Heart left ventricle (tissue), 16 donors: ENCODE results near the gene ADAMTS12. TPM values are rescaled to one million over a fixed set of nuclear protein-coding genes. Genes with fewer than 3 reads are reported as not detected.
A peak's percentile ranks its signal among the peaks of the same experiment; 100 is the strongest.

Source experiments
- ATAC-seq, 4 donors: fragments of 200-7000 bp; cut with Tn5 transposase; one replicate each; pipeline ENCODE4 v1.9.1; 2020 to 2022; ENCODE audit warnings: moderate library complexity in 4 of 4, mild to moderate bottlenecking in 3 of 4, moderate number of reproducible peaks in 1 of 4
- DNase-seq, 5 donors: peaks; one replicate each; pipeline ENCODE4 v3.0.0-alpha.2; 2020
- H3K27ac ChIP-seq, 12 donors: fragments of 200-600 bp; sonication (generic) in 4 of 12; one replicate each; pipeline versions ENCODE4 v1.5.0 to v1.8.0; 2016 to 2022; ENCODE audit warnings: mild to moderate bottlenecking in 2 of 12
- H3K27me3 ChIP-seq, 9 donors: fragments of 200-600 bp; sonication (generic) in 2 of 9; one replicate each; pipeline versions ENCODE4 v1.5.1 to v1.8.0; 2016 to 2022; ENCODE audit warnings: mild to moderate bottlenecking in 3 of 9
- H3K36me3 ChIP-seq, 9 donors: fragments of 200-600 bp; sonication (generic) in 2 of 9; one replicate each; pipeline versions ENCODE4 v1.5.0 to v1.8.0; 2018 to 2022; ENCODE audit warnings: mild to moderate bottlenecking in 2 of 9
- H3K4me1 ChIP-seq, 12 donors: fragments of 200-600 bp; sonication (generic) in 4 of 12; one replicate each; pipeline versions ENCODE4 v1.5.0 to v1.8.0; 2016 to 2022; ENCODE audit warnings: mild to moderate bottlenecking in 3 of 12
- H3K4me3 ChIP-seq, 12 donors: fragments of 200-600 bp; sonication (generic) in 4 of 12; one replicate each; pipeline versions ENCODE4 v1.5.0 to v1.8.0; 2017 to 2022; ENCODE audit warnings: mild to moderate bottlenecking in 9 of 12, moderate library complexity in 4 of 12
- H3K9me3 ChIP-seq, 12 donors: fragments of 200-600 bp; sonication (generic) in 4 of 12; one replicate each; pipeline versions ENCODE4 v1.5.0 to v1.8.0; 2016 to 2022; ENCODE audit warnings: mild to moderate bottlenecking in 1 of 12
- POLR2A ChIP-seq, 2 donors: fragments of 450-650 bp; IDR thresholded peaks; one replicate each; pipeline ENCODE4 v1.6.1; 2017; ENCODE audit warnings: antibody characterized with exemption in 2 of 2, mild to moderate bottlenecking in 2 of 2, moderate library complexity in 2 of 2
- WGBS, 4 donors: extraction: QIAGEN DNeasy Blood & Tissue Kit in 2 of 4; methylation state at CpG; one replicate each; pipeline versions ENCODE4 v1.1.5 to v1.1.7; 2013 to 2018; 5-methylcytosine and 5-hydroxymethylcytosine counted together
- intact Hi-C, 10 donors: fragments of 100-400 bp; cut with DNase I; formaldehyde crosslinking; loops; one replicate each; pipeline versions ENCODE4 v1.11.1 to v1.14.2; 2022
- polyA plus RNA-seq, 2 donors: library from polyadenylated mRNA; stranded (reverse); fragments of 200-250 nt; gene quantifications; one replicate each; pipeline ENCODE4 v1.2.3, GENCODE V29; 2013
- total RNA-seq, 9 donors: library from RNA; depleted of rRNA in 2 of 9; stranded (reverse); fragments of >200 nt in 2 of 9; fragmentation: NEBNext Ultra II Directional in 3 of 9; extraction: Animal tissue kit (Norgen Biotek cat#: 25700) in 3 of 9; gene quantifications; one replicate each; pipeline versions ENCODE4 v1.1.0 to v1.2.4, GENCODE V29; 2016 to 2023
- TF ChIP-seq, protein P1 (sequence below), 12 donors: fragments of 200-600 bp; sonication (generic) in 4 of 12; IDR thresholded peaks; one replicate each; pipeline versions ENCODE4 v1.5.0 to v1.8.0; 2018 to 2022; ENCODE audit warnings: antibody characterized with exemption in 12 of 12, mild to moderate bottlenecking in 5 of 12
- donor health status: ischemic (EF 13 %, LVEDD 7.1; RV severe dilation, severe dysfunction).
- donor health status: healthy with polysubstance abuse.
- donor health status: DM: no; HTN: yes; CAD: no.
- donor health status: DM: no; HTN: no; CAD: no.
- donor health status: ischemic (EF 25% LVEDD 6.9; RV normal size, moderate dysfunction).
- donor health status: ischemic (EF 25% LVEDD 5.7; RV mildly dilated, moderate dysfunction).
- donor health status: healthy.
- donor health status: DM: yes; HTN: yes; CAD: no.
- donor health status: ischemic (EF 35%, LVEDD 5.7; RV mildly dilated, moderate dysfunction).
- donor health status: nonischemic (EF 11% LVEDD 7.7; RV severe dilation, severe dysfunction).
- donor health status: DM: yes; HTN: yes; CAD: no.
- donor health status: PGD.
- donor health status: ischemic (EF 29% LVEDD 5.4; RV normal size, mild dysfunction).
- donor health status: nonischemic (EF 23%, LVEDD 6.1; RV moderate dilation, normal function).

ADAMTS12 gene
- total and polyA plus RNA-seq, 11 donors, result 0.72 to 4.7 (median 1.7) TPM

DNA sequence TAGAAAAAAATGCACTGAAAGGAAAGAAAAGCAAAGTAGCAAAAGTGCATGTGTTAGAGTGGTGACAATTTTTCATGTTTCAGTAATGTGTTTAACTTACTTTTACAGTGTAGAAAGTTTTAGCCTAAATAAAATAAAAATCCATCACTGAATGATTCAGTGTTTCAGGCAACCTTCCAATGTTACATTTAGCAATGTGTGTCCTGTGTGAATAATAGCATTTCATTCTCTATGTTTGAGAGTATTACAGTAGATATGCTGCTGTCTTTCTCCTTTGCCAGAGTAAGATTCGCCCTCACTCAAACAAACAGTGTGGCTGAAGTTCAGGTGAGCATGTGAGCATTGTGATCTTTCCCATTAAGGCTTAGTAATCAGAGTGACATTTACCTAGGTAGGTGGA lies 279.9 kb downstream of the ADAMTS12 start:
- Histone ChIP-seq H3K27me3 (no peaks in the 10 kb centered on the region), H3K36me3 (peaks cover 0 to 8% (median 0%) of the 10 kb centered on the region in 9 donors), H3K4me1 (peaks cover 0 to 2% (median 0%) of the 10 kb centered on the region in 12 donors), H3K9me3 (no peaks in the 10 kb centered on the region), H3K27ac (no peak overlapping the region), H3K4me3 (no peak overlapping the region)
- intact Hi-C loops, result no loop called here
- 73 to 88% (median 84%) methylated on average over 1 of the region's 1 CpG for WGBS, 4 donors
- no peak for ATAC-seq
- no peak for DNase-seq
- TF ChIP-seq, protein P1, sequence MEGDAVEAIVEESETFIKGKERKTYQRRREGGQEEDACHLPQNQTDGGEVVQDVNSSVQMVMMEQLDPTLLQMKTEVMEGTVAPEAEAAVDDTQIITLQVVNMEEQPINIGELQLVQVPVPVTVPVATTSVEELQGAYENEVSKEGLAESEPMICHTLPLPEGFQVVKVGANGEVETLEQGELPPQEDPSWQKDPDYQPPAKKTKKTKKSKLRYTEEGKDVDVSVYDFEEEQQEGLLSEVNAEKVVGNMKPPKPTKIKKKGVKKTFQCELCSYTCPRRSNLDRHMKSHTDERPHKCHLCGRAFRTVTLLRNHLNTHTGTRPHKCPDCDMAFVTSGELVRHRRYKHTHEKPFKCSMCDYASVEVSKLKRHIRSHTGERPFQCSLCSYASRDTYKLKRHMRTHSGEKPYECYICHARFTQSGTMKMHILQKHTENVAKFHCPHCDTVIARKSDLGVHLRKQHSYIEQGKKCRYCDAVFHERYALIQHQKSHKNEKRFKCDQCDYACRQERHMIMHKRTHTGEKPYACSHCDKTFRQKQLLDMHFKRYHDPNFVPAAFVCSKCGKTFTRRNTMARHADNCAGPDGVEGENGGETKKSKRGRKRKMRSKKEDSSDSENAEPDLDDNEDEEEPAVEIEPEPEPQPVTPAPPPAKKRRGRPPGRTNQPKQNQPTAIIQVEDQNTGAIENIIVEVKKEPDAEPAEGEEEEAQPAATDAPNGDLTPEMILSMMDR (IDR thresholded peaks at IDR 0.05), result no peak
- no peak for TF ChIP-seq POLR2A (IDR thresholded peaks at IDR 0.05)

GRCh38 chr5:33608344-33609041 lies 283.3 kb downstream of the ADAMTS12 start:
- 50 to 52% (median 50%) methylated on average over 8 of the region's 8 CpGs for WGBS, 4 donors
- no peaks in the 10 kb centered on the region for H3K9me3 ChIP-seq
- H3K4me3 ChIP-seq, result no peak overlapping the region
- peaks cover 0 to 2% (median 0%) of the 10 kb centered on the region in 12 donors for H3K4me1 ChIP-seq
- DNase-seq (no peak), ATAC-seq (peak in 1 of 4 donors; percentile 16)
- H3K27ac ChIP-seq, result no peak overlapping the region
- no peaks in the 10 kb centered on the region for H3K27me3 ChIP-seq
- TF ChIP-seq POLR2A (IDR thresholded peaks at IDR 0.05), result no peak
- TF ChIP-seq, protein P1 (IDR thresholded peaks at IDR 0.05), result no peak
- peaks cover 0 to 5% (median 0%) of the 10 kb centered on the region in 9 donors for H3K36me3 ChIP-seq
- intact Hi-C loops, result no loop called here

DNA sequence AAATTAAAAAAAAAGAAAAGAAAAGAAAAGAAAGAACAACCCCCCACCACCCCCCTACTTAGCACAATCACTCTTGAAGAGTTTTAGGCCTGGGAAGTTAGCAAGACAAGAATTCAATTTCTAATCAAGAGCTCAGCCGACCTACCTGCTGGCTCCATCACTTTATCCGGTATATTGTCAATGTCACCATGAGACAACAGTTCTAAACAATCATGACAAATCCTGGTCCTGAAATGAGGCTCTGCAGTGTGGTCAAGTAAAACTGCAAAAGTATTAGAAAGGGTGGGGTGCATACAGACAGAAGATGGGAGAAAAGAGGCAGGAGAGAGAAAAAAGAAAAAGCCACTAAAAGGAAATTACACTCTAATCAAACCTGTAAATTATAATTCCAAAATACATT lies 287.3 kb downstream of the ADAMTS12 start:
- 88 to 97% (median 92%) methylated on average over 2 of the region's 2 CpGs for WGBS, 4 donors
- ATAC-seq, result no peak
- intact Hi-C loops, result no loop called here

DNA sequence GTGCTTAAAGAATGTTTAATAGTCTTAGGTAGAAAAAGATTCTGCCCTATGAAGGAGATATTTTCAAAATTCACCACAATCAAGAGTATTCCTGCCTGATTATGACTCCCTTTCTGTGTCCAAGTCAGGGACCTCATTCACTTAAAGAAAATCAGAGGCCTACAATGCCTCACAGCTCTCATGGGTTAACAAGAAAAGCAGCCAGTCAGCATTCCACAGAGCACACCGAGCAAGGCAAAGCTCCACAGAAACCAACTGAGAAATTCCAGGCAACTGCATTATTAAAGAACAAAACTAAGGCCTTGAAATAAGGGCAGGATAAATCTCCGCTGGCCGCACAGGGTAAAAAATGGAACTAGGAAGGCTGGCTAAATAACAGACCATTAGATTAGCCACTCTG lies 289.9 kb downstream of the ADAMTS12 start:
- Histone ChIP-seq H3K4me1 (no peaks in the 10 kb centered on the region), H3K36me3 (no peaks in the 10 kb centered on the region), H3K27me3 (no peaks in the 10 kb centered on the region), H3K4me3 (no peak overlapping the region), H3K9me3 (no peaks in the 10 kb centered on the region), H3K27ac (no peak overlapping the region)
- TF ChIP-seq POLR2A (IDR thresholded peaks at IDR 0.05), result no peak
- TF ChIP-seq, protein P1 (IDR thresholded peaks at IDR 0.05), result no peak
- no peak for DNase-seq
- intact Hi-C loops, result no loop called here
- 75 to 78% (median 77%) methylated on average over 3 of the region's 3 CpGs for WGBS, 4 donors
- no peak for ATAC-seq

More for the DNA sequence above, 287.3 kb downstream of the ADAMTS12 start:
- H3K36me3 ChIP-seq, result no peaks in the 10 kb centered on the region
- H3K4me1 ChIP-seq, result peaks cover 0 to 2% (median 0%) of the 10 kb centered on the region in 12 donors
- H3K9me3 ChIP-seq, result no peaks in the 10 kb centered on the region
- TF ChIP-seq POLR2A (IDR thresholded peaks at IDR 0.05), result no peak
- TF ChIP-seq, protein P1 (IDR thresholded peaks at IDR 0.05), result no peak
- no peak for DNase-seq
- H3K27ac ChIP-seq, result no peak overlapping the region
- no peaks in the 10 kb centered on the region for H3K27me3 ChIP-seq
- no peak overlapping the region for H3K4me3 ChIP-seq
